A549 treated with ZK216348 at 1 μM for 4 hours (cell line): ENCODE measurements around the gene SIGLEC8. TPM values are rescaled to one million over a fixed set of nuclear protein-coding genes. Genes with fewer than 3 reads are reported as not detected.

ENCODE experiments used
- total RNA-seq: library from RNA; stranded (reverse); fragments of 200-300 nt; extraction: Qiagen RNA extraction; gene quantifications from 5 replicates; pipeline ENCODE4 v1.2.3, GENCODE V29; 2022; ENCODE audit warnings: low read depth

SIGLEC8 gene
- not detected in 5 replicates for total RNA-seq

GRCh38 chr19:51458051-51458645 is at the start of gene SIGLEC8:
Gene SIGLEC8 (minus strand): TSS chr19:51458454. CDS start chr19:51458387, 67 bp downstream.

DNA sequence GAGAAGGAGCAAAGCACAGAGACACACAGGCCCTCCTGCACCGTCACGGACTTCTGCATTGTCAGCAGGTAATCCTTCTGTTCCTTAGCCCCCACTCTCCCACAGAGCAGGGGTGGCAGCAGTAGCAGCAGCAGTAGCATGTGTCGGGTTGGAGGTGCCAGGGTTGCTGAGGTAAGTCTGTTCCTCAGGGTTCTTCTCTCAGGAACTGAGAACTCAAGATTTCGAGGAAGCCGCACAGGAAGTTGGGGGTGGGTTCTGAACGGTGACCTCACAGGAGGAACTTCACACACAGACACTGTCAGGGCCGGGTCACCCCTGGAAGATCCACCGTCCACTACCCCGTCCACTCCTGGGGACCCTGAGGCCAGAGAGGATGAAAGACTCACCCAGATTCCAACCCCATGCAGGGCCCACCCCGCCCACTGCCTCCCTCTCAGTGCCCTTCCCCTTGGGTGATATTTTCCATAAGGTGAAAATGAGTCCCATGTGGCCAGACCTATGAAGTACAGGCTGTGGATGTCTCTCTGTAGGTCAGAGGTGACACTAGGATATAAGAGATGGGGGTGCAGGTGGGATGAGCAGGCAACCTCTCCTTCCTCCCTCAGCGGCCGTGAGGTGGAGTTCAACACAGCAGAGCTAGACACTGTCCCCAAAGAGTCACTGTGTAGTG is 43.5 kb upstream of the SIGLEC8 start, which contains the start of gene SIGLEC12:
TSS of gene SIGLEC12 (minus strand) at position 207 of the 670 bp plus-strand sequence. CDS start at position 140, 67 bp downstream.

DNA sequence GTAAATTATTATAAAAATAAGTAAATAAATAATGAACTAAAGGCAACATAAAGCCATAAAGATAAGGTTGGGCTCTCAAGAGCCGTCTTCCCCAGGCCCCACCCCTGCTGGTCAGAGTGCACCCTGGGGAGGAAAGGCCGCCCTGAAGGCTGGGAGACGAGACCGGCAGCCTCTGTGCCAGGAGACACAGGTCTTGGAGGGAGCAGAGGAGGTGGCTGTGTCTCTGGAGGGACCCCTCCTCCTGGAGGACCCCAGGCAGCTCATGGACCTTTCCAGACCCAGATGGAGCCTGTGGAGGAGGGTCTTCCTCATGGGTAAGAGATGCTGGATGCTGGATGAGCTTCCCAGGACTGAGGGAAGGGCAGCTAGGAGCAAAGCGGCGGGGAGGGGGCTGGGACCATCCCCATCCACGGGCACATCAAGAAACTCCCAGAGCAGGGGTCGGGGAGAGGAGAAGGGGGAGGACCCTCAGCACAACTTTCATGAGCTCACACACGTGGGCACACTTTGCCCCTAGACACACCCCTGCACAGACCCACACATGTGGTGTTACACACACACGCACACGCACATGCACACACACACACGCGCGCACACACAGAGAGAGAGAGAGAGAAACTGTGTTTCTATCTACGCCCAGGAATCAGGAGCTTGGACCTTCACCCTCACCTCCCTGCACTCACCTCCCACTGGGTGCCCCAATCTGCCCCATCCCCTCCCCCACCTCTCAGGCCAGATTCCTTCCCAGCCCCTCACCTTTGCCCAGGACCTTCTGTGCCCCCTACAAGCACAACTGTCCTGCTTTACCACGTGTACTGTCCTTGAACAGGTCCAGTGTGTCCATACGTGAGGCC is 20.4 kb upstream of the SIGLEC8 start, which contains the start of gene CEACAM18:
TSS of gene CEACAM18 (plus strand) at position 159 of the 854 bp plus-strand sequence.

DNA sequence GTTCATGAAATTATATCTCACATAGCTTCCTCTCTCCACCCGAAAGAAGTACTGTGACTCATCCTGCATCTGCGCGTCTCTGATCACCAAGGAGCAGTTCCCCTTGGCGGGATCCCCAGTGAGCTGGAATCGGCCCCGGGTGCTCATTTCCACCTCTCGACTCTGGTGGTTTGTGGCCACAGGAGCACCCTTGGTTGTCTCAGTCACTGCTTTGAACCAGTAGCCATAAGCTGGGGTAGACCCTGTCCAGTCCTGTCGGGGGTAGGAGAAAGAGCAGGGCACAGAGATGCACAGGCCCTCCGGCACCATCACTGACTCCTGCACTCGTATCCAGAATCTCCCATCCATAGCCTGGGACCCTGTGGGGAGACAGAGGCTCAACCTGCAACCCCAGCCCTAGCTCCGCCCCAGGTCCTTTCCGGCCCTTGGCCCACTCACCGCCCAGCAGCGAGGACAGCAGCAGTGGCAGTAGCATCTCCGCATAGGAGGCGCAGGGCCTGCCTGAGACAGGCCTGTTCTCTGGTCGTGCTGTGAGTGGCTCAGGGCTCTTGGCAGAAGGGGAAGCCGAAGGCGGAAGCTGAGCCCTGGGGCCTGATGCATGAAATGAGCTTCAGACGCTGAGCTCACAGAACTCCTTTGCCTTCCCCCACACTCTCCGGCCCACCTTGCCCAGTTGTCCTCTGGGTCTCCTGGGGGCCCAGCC is 41.0 kb downstream of the SIGLEC8 start, which contains the start of gene SIGLEC10:
TSS of gene SIGLEC10 (minus strand) at position 536 of the 703 bp plus-strand sequence. CDS start at position 475, 61 bp downstream.

Other genes starting within 250 kb of the SIGLEC8 start
- 0.13 to 0.27 TPM in 2 of 5 replicates, not detected in the others for gene CD33, start 233.4 kb downstream of the SIGLEC8 start, total RNA-seq
- gene SIGLECL1, start 207.4 kb downstream of the SIGLEC8 start, total RNA-seq: not detected in 5 replicates
- gene IGLON5, start 146.8 kb downstream of the SIGLEC8 start, total RNA-seq: 0.05 to 0.12 TPM in 2 of 5 replicates, not detected in the others
- 8.5 to 14.0 TPM (median 13.5 TPM) in 5 replicates for gene VSIG10L, start 116.3 kb downstream of the SIGLEC8 start, total RNA-seq
- gene ETFB, start 92.1 kb downstream of the SIGLEC8 start, total RNA-seq: 227 to 248 TPM (median 235 TPM) in 5 replicates
- 6.6 to 12.6 TPM (median 10.5 TPM) in 5 replicates for gene CLDND2, start 89.5 kb downstream of the SIGLEC8 start, total RNA-seq
- gene NKG7, start 85.8 kb downstream of the SIGLEC8 start, total RNA-seq: not detected in 5 replicates
- gene LIM2, start 70.5 kb downstream of the SIGLEC8 start, total RNA-seq: not detected in 5 replicates
- not detected in 5 replicates for gene C19orf84, start 67.9 kb downstream of the SIGLEC8 start, total RNA-seq
- gene SIGLEC10, start 40.8 kb downstream of the SIGLEC8 start, total RNA-seq: not detected in 5 replicates
- not detected in 5 replicates for gene CEACAM18, start 20.1 kb upstream of the SIGLEC8 start, total RNA-seq
- not detected in 5 replicates for gene SIGLEC12, start 43.3 kb upstream of the SIGLEC8 start, total RNA-seq
- gene SIGLEC6, start 73.2 kb upstream of the SIGLEC8 start, total RNA-seq: not detected in 5 replicates
- gene ZNF175, start 112.8 kb upstream of the SIGLEC8 start, total RNA-seq: 2.6 to 5.5 TPM (median 4.4 TPM) in 5 replicates
- gene SIGLEC5, start 171.9 kb upstream of the SIGLEC8 start, total RNA-seq: not detected in 5 replicates
- gene SIGLEC14, start 188.4 kb upstream of the SIGLEC8 start, total RNA-seq: 0.12 TPM in 1 of 5 replicates, not detected in the others
- gene SPACA6, start 234.9 kb upstream of the SIGLEC8 start, total RNA-seq: 7.6 to 19.2 TPM (median 13.6 TPM) in 5 replicates